Measurements from ENCODE around the gene PTGER1. TPM values are rescaled to one million over a fixed set of nuclear protein-coding genes. Genes with fewer than 3 reads are reported as not detected.

Gene PTGER1
- total and polyA plus RNA-seq, 12 donors: 1.9 to 31.1 (median 4.5) TPM; not detected in 1

GRCh38 chr19:14519245-14519859, 44.2 kb upstream of the PTGER1 start:
- 79 to 88% (median 81%) methylated on average over 22 of the region's 22 CpGs for WGBS, 4 donors
- no peaks in the 10 kb centered on the region for H3K27me3 ChIP-seq
- DNase-seq: peak in 2 of 7 donors; percentile 55 to 59
- TF ChIP-seq CTCF (IDR thresholded peaks at IDR 0.05): no peak
- no peak for TF ChIP-seq POLR2A (IDR thresholded peaks at IDR 0.05)
- intact Hi-C loops (cut with DNase I): no loop called here
- H3K4me3 ChIP-seq: peak overlapping the region in 2 of 4 donors; percentile 8 to 98
- H3K4me1 ChIP-seq (replicated peaks in 1 of 2): peaks cover 31 to 39% of the 10 kb centered on the region in 2 donors
- peak overlapping the region; percentile 78 to 100 (median 93) for H3K27ac ChIP-seq
- H3K36me3 ChIP-seq (replicated peaks in 1 of 2): peaks cover 0 to 26% of the 10 kb centered on the region in 2 donors
- H3K9me3 ChIP-seq (replicated peaks in 1 of 3): no peaks in the 10 kb centered on the region

GRCh38 chr19:14517840-14518505, 42.8 kb upstream of the PTGER1 start, which contains the start of gene DNAJB1:
TSS of gene DNAJB1 (minus strand) at chr19:14518397. CDS start at chr19:14518349, 48 bp downstream.
- H3K27ac ChIP-seq: peak within 1 kb of the TSS; percentile 93 to 100 (median 100)
- no peaks in the 10 kb centered on the region for H3K9me3 ChIP-seq (replicated peaks in 1 of 3)
- peaks cover 0 to 33% of the 10 kb centered on the region in 2 donors for H3K36me3 ChIP-seq (replicated peaks in 1 of 2)
- intact Hi-C loops (cut with DNase I): no loop called here
- peak; percentile 78 to 90 (median 82) for DNase-seq
- WGBS, 4 donors: 0 to 1% (median 0%) methylated on average over 2 to 82 of the region's 82 CpGs
- TF ChIP-seq POLR2A (IDR thresholded peaks at IDR 0.05): peak; percentile 98
- TF ChIP-seq CTCF (IDR thresholded peaks at IDR 0.05): no peak
- peak within 1 kb of the TSS; percentile 84 to 98 (median 88) for H3K4me3 ChIP-seq
- H3K27me3 ChIP-seq: no peaks in the 10 kb centered on the region
- H3K4me1 ChIP-seq (replicated peaks in 1 of 2): peaks cover 36 to 53% of the 10 kb centered on the region in 2 donors

GRCh38 chr19:14517446-14517839, 42.3 kb upstream of the PTGER1 start:
- WGBS, 4 donors: 0 to 1% (median 0%) methylated on average over 1 to 32 of the region's 32 CpGs
- Histone ChIP-seq H3K4me1 (replicated peaks in 1 of 2) (peaks cover 36 to 58% of the 10 kb centered on the region in 2 donors), H3K36me3 (replicated peaks in 1 of 2) (peaks cover 0 to 33% of the 10 kb centered on the region in 2 donors), H3K9me3 (replicated peaks in 1 of 3) (no peaks in the 10 kb centered on the region), H3K27me3 (no peaks in the 10 kb centered on the region), H3K4me3 (peak overlapping the region; percentile 84 to 98 (median 88)), H3K27ac (peak overlapping the region; percentile 93 to 100 (median 100))
- no peak for TF ChIP-seq CTCF (IDR thresholded peaks at IDR 0.05)
- TF ChIP-seq POLR2A (IDR thresholded peaks at IDR 0.05): peak in 1 of 2 donors; percentile 6
- intact Hi-C loops (cut with DNase I): no loop called here
- DNase-seq: peak in 4 of 7 donors; percentile 57 to 66 (median 60)

GRCh38 chr19:14516746-14517438, 41.7 kb upstream of the PTGER1 start:
- H3K27me3 ChIP-seq: no peaks in the 10 kb centered on the region
- TF ChIP-seq POLR2A (IDR thresholded peaks at IDR 0.05): no peak
- TF ChIP-seq CTCF (IDR thresholded peaks at IDR 0.05): no peak
- peaks cover 36 to 60% of the 10 kb centered on the region in 2 donors for H3K4me1 ChIP-seq (replicated peaks in 1 of 2)
- DNase-seq: peak in 1 of 7 donors; percentile 65
- WGBS, 4 donors: 7 to 21% (median 14%) methylated on average over 13 to 22 of the region's 22 CpGs
- peak overlapping the region in 4 of 5 donors; percentile 99 to 100 (median 100) for H3K27ac ChIP-seq
- intact Hi-C loops (cut with DNase I): no loop called here
- H3K9me3 ChIP-seq (replicated peaks in 1 of 3): no peaks in the 10 kb centered on the region
- peak overlapping the region; percentile 84 to 98 (median 88) for H3K4me3 ChIP-seq
- H3K36me3 ChIP-seq (replicated peaks in 1 of 2): peaks cover 0 to 33% of the 10 kb centered on the region in 2 donors

All from adrenal gland (tissue), 12 donors.